PC-9 (cell line): ENCODE results near the gene CALM1. TPM values are rescaled to one million over a fixed set of nuclear protein-coding genes. Genes with fewer than 3 reads are reported as not detected.
A peak's percentile ranks its signal among the peaks of the same experiment; 100 is the strongest.

Experiments
- BruUV-seq: library from RNA; stranded (reverse); fragments of 400-500 nt; replicated peaks from 2 replicates; lab custom pipeline; 2021; lab: Mats Ljungman, UMichigan
- CTCF ChIA-PET: fragments of 300-600 bp; sonication (Branson Sonifier 250); formaldehyde crosslinking; loops from one replicate; lab custom pipeline; 2022; ENCODE audit warnings: antibody characterized with exemption; lab: Charles Lee
- POLR2A ChIA-PET: fragments of 300-600 bp; sonication (Branson Sonifier 250); formaldehyde crosslinking; loops from one replicate; lab custom pipeline; 2022; ENCODE audit warnings: antibody characterized with exemption; ENCODE audit not compliant: unreplicated experiment; lab: Charles Lee
- DNase-seq, 2 experiments: peaks; one replicate each; pipeline versions ENCODE4 v3.0.0 to v3.0.0-alpha.2; 2015 to 2022; ENCODE audit warnings: mixed read lengths in 1 of 2
- H2AFZ ChIP-seq: fragments of 200-600 bp; sonication (generic); 2 replicates; pipeline ENCODE4 v1.8.1; 2017; ENCODE audit warnings: antibody characterized with exemption
- H3F3A ChIP-seq: fragments of 200-600 bp; sonication (generic); 2 replicates; pipeline ENCODE4 v1.8.1; 2017; ENCODE audit warnings: antibody characterized with exemption, mild to moderate bottlenecking, low read depth; ENCODE audit not compliant: insufficient read depth
- H3K27ac ChIP-seq: fragments of 200-600 bp; sonication (generic); 2 replicates; pipeline ENCODE4 v1.6.1; 2016; ENCODE audit warnings: mixed run types
- H3K27me3 ChIP-seq: fragments of 200-600 bp; sonication (generic); 2 replicates; pipeline ENCODE4 v1.6.1; 2016; ENCODE audit warnings: low read depth, mixed run types; ENCODE audit not compliant: insufficient read depth
- H3K36me3 ChIP-seq: fragments of 200-600 bp; sonication (generic); 2 replicates; pipeline ENCODE4 v1.6.1; 2016; ENCODE audit warnings: low read depth, mixed run types
- H3K4me1 ChIP-seq: fragments of 200-600 bp; sonication (generic); replicated peaks from 2 replicates; pipeline ENCODE4 v1.6.1; 2016; ENCODE audit warnings: mixed run types; ENCODE audit not compliant: insufficient read depth
- H3K4me2 ChIP-seq: fragments of 200-600 bp; sonication (generic); 2 replicates; pipeline ENCODE4 v1.6.1; 2017; ENCODE audit warnings: mixed run types
- H3K4me3 ChIP-seq: fragments of 200-600 bp; sonication (generic); 2 replicates; pipeline ENCODE4 v1.6.1; 2016; ENCODE audit warnings: mixed run types
- H3K79me2 ChIP-seq: fragments of 200-600 bp; sonication (generic); 2 replicates; pipeline ENCODE4 v1.6.1; 2017; ENCODE audit warnings: low read depth, mixed run types
- H3K9me2 ChIP-seq: fragments of 200-600 bp; sonication (generic); 2 replicates; pipeline ENCODE4 v1.8.1; 2017; ENCODE audit warnings: mild to moderate bottlenecking; ENCODE audit not compliant: insufficient read depth
- H3K9me3 ChIP-seq: fragments of 200-600 bp; sonication (generic); 2 replicates; pipeline ENCODE4 v1.8.1; 2016; ENCODE audit warnings: low read depth; ENCODE audit not compliant: insufficient read depth
- H4K20me1 ChIP-seq: fragments of 200-600 bp; sonication (generic); 2 replicates; pipeline ENCODE4 v1.8.1; 2017; ENCODE audit not compliant: insufficient read depth
- EZH2 ChIP-seq: fragments of 200-600 bp; sonication (generic); IDR thresholded peaks from 2 replicates; pipeline ENCODE4 v1.8.0; 2017; ENCODE audit warnings: antibody characterized with exemption, low read depth
- intact Hi-C: fragments of 100-400 bp; cut with micrococcal nuclease; formaldehyde crosslinking; loops from one replicate; pipeline ENCODE4 v1.10.0; 2022; ENCODE audit not compliant: unreplicated experiment
- total RNA-seq: library from RNA; stranded (reverse); gene quantifications from 2 replicates; pipeline ENCODE4 v1.2.3, GENCODE V29; 2021
- TF ChIP-seq, protein P1 (sequence below): fragments of 200-600 bp; sonication (generic); conservative IDR thresholded peaks from 2 replicates; pipeline ENCODE4 v1.6.1; 2017; ENCODE audit warnings: mixed run types, antibody characterized with exemption, mild to moderate bottlenecking, moderate library complexity

Gene CALM1
- total RNA-seq, 1 experiment from 2014 or later, result 103 TPM

DNA sequence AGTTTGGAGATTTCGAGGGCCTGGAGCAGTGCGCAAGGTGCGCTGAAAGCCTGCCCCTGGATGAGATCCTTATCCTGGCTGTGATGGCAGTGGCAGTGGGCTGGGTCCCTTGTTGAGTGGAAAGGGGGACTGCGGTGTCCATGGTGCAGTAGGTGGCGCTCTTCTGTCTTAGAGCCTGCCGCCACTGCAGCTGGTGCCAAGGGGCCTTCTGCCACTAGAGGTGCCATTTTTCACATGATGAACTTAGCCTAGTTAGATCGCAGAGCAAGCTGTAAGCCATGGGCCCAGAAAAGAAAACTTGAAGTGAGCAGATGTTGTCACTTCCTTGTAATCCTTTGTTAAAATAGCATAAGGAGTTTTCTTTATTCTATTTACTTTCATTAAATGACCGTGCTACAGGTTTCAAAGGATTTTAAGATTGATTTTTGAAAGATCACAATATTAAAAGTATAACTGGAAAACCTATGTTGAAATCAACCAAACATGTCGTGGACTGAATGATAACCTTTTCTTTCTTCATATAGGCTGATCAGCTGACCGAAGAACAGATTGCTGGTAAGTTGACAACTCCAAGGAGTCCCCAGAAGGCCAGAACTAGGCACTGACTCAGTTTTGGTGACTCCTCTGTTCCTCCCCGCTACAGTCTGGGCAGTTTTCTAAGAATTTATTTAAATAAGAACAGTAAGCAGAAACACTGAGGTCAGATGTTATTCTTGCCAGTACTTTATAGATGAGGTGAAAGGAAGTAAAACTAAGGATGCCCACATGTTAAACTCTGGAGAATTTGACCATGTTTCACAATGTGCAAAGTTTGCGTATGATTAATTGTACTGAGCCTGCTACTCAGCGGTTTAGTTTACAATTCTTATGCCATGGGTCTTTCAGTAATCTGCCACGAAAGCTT lies 3.0 kb downstream of the CALM1 start:
- H3K4me1 ChIP-seq, result peaks cover 16% of the 10 kb centered on the region
- H3K27ac ChIP-seq, result no peak overlapping the region
- TF ChIP-seq, protein P1, sequence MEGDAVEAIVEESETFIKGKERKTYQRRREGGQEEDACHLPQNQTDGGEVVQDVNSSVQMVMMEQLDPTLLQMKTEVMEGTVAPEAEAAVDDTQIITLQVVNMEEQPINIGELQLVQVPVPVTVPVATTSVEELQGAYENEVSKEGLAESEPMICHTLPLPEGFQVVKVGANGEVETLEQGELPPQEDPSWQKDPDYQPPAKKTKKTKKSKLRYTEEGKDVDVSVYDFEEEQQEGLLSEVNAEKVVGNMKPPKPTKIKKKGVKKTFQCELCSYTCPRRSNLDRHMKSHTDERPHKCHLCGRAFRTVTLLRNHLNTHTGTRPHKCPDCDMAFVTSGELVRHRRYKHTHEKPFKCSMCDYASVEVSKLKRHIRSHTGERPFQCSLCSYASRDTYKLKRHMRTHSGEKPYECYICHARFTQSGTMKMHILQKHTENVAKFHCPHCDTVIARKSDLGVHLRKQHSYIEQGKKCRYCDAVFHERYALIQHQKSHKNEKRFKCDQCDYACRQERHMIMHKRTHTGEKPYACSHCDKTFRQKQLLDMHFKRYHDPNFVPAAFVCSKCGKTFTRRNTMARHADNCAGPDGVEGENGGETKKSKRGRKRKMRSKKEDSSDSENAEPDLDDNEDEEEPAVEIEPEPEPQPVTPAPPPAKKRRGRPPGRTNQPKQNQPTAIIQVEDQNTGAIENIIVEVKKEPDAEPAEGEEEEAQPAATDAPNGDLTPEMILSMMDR, result peak; percentile 90
- TF ChIP-seq EZH2, result no peak
- ChIA-PET POLR2A (no interaction called here), CTCF (interaction anchor here (0.6 to 1.1 kb wide), 2 partner anchors 19 to 351 kb away, joined by 3 to 5 read pairs; no protein-coding TSS in a partner anchor)
- BruUV-seq, result TSS peak; percentile 20
- H4K20me1 ChIP-seq, result peaks cover 15% of the 10 kb centered on the region; the same call in 1 of the 2 replicates
- no peaks in the 10 kb centered on the region for H3K9me2 ChIP-seq
- no peaks in the 10 kb centered on the region for H3K27me3 ChIP-seq
- peak; percentile 58 to 67 for DNase-seq
- peak overlapping the region; percentile 88 for H3K4me2 ChIP-seq
- intact Hi-C loops, result loop anchor here (1.0 to 10.0 kb wide), 6 partner anchors 67 to 298 kb away; partner anchors contain the start of gene NRDE2
- H3K36me3 ChIP-seq, result peaks cover 27% of the 10 kb centered on the region; the same call in 1 of the 2 replicates
- H3K4me3 ChIP-seq, result peak overlapping the region; percentile 86; the same call in 1 of the 2 replicates
- H3K9me3 ChIP-seq, result no peaks in the 10 kb centered on the region
- peaks cover 32% of the 10 kb centered on the region for H3K79me2 ChIP-seq
- H2AFZ ChIP-seq, result no peak overlapping the region
- H3F3A ChIP-seq, result no peaks in the 10 kb centered on the region

DNA sequence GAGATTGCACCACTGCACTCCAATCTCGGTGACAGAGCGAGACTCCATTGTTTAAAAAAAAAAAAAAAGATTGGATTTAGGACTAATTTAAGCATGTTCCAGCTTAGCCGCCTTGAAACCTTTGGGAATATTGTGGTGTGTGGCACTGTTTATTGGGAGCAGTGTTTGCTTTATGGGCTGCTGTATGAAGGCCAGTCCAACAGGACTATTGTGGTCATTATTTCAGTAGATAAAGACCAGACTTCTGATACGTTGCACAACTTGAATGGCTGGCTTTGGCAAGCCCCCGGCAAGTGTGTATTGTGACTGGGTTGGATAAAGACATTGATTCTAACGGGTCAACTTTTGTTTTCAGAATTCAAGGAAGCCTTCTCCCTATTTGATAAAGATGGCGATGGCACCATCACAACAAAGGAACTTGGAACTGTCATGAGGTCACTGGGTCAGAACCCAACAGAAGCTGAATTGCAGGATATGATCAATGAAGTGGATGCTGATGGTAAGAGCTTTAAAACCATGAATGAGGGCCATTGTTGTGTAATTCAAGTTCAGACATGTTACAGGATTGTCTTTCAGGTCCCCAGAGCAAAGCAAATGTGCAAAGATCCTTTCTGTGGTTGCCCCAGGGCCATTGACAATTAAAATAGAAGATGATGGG lies 4.2 kb downstream of the CALM1 start:
- peaks cover 27% of the 10 kb centered on the region; the same call in 1 of the 2 replicates for H3K36me3 ChIP-seq
- POLR2A ChIA-PET, result no interaction called here
- peaks cover 32% of the 10 kb centered on the region for H3K79me2 ChIP-seq
- H2AFZ ChIP-seq, result no peak overlapping the region
- CTCF ChIA-PET, result interaction anchor here (0.6 to 0.7 kb wide), 3 partner anchors 101 to 350 kb away, joined by 4 to 5 read pairs (median 5); no protein-coding TSS in a partner anchor
- no peaks in the 10 kb centered on the region for H3F3A ChIP-seq
- no peak overlapping the region for H3K27ac ChIP-seq
- DNase-seq, result no peak
- TF ChIP-seq EZH2, result no peak
- TF ChIP-seq, protein P1, result no peak
- BruUV-seq, result no TSS peak
- no peaks in the 10 kb centered on the region for H3K9me3 ChIP-seq
- H4K20me1 ChIP-seq, result peaks cover 15% of the 10 kb centered on the region; the same call in 1 of the 2 replicates
- H3K4me3 ChIP-seq, result no peak overlapping the region
- H3K4me1 ChIP-seq, result peaks cover 11% of the 10 kb centered on the region
- no peak overlapping the region for H3K4me2 ChIP-seq
- intact Hi-C loops, result no loop called here
- H3K27me3 ChIP-seq, result no peaks in the 10 kb centered on the region
- H3K9me2 ChIP-seq, result no peaks in the 10 kb centered on the region

DNA sequence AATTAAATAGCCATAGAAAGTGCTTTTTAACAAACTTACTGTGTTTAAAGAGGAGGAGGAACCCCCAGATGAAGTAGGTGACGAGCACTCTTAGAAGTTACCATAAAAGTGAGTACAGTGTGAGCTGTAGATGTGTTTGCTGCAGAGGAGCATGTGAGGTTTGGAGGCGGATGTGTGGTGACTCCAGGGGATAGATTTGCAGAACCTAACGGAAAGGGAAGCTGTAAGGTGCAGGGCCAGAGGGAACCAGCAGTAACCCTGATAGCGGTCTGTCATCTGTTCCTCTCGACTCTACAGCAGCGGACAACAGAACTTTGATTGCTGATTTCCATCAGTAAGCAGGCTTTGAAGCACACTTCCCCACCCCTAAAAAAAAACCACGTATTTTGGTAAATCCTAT lies 5.2 kb downstream of the CALM1 start:
- Histone ChIP-seq H2AFZ (no peak overlapping the region), H3K9me3 (no peaks in the 10 kb centered on the region), H3F3A (no peaks in the 10 kb centered on the region), H3K9me2 (no peaks in the 10 kb centered on the region), H3K4me1 (peaks cover 10% of the 10 kb centered on the region), H4K20me1 (peaks cover 15% of the 10 kb centered on the region; the same call in 1 of the 2 replicates), H3K79me2 (peaks cover 31% of the 10 kb centered on the region), H3K4me2 (no peak overlapping the region), H3K27ac (no peak overlapping the region), H3K36me3 (peaks cover 27% of the 10 kb centered on the region; the same call in 1 of the 2 replicates), H3K27me3 (no peaks in the 10 kb centered on the region), H3K4me3 (no peak overlapping the region)
- DNase-seq, result no peak
- intact Hi-C loops, result no loop called here
- ChIA-PET CTCF (no interaction called here), POLR2A (no interaction called here)
- TF ChIP-seq, protein P1, result no peak
- no peak for TF ChIP-seq EZH2
- BruUV-seq, result no TSS peak
